GM18870 (cell line): ENCODE measurements around the gene DZIP1.
"Not testable (repeated sequence)": the region's sequence is repeated elsewhere in the genome, so short reads cannot be mapped to it uniquely, and the experiment has no call there.

ENCODE experiments used
- ATAC-seq: cut with Tn5 transposase; IDR thresholded peaks from one replicate; pipeline ENCODE4 v1.9.1; 2021; ENCODE audit warnings: moderate library complexity; ENCODE audit not compliant: unreplicated experiment

The DZIP1 gene

GRCh38 chr13:95605448-95606125 lies 38.9 kb downstream of the DZIP1 start:
- ATAC-seq: no peak

- ATAC-seq: no peak
Measured at GRCh38 chr13:95604556-95604915, 40.0 kb downstream of the DZIP1 start.

- no peak for ATAC-seq
Measured at GRCh38 chr13:95603887-95604555, 40.5 kb downstream of the DZIP1 start.

- no peak for ATAC-seq
Measured at GRCh38 chr13:95601906-95602305, 42.6 kb downstream of the DZIP1 start.

- ATAC-seq: no peak
Measured at GRCh38 chr13:95601216-95601615, 43.3 kb downstream of the DZIP1 start.

GRCh38 chr13:95596701-95597100 lies 47.8 kb downstream of the DZIP1 start:
- no peak for ATAC-seq

- ATAC-seq: no peak
Measured at GRCh38 chr13:95593462-95593861, 51.0 kb downstream of the DZIP1 start.

- ATAC-seq: no peak
Measured at GRCh38 chr13:95588721-95589120, 55.8 kb downstream of the DZIP1 start.

- no peak for ATAC-seq
Measured at GRCh38 chr13:95588134-95588533, 56.4 kb downstream of the DZIP1 start.

- no peak for ATAC-seq
Measured at GRCh38 chr13:95585867-95586266, 58.6 kb downstream of the DZIP1 start.

GRCh38 chr13:95579303-95579702 lies 65.2 kb downstream of the DZIP1 start:
- peak; percentile 98 for ATAC-seq

GRCh38 chr13:95573221-95573620 lies 71.3 kb downstream of the DZIP1 start:
- ATAC-seq: no peak

GRCh38 chr13:95571941-95572340 lies 72.6 kb downstream of the DZIP1 start:
- no peak for ATAC-seq

GRCh38 chr13:95570016-95570415 lies 74.5 kb downstream of the DZIP1 start:
- ATAC-seq: no peak

- peak; percentile 50 for ATAC-seq
Measured at GRCh38 chr13:95568131-95568530, 76.4 kb downstream of the DZIP1 start.

GRCh38 chr13:95565758-95566157 lies 78.7 kb downstream of the DZIP1 start:
- ATAC-seq: not testable (repeated sequence)

GRCh38 chr13:95564733-95565291 lies 79.7 kb downstream of the DZIP1 start:
- ATAC-seq: no peak

GRCh38 chr13:95564091-95564490 lies 80.4 kb downstream of the DZIP1 start:
- no peak for ATAC-seq

- ATAC-seq: no peak
Measured at GRCh38 chr13:95560387-95560786, 84.1 kb downstream of the DZIP1 start.

- no peak for ATAC-seq
Measured at GRCh38 chr13:95559100-95559499, 85.4 kb downstream of the DZIP1 start.

GRCh38 chr13:95557013-95557412 lies 87.5 kb downstream of the DZIP1 start:
- ATAC-seq: no peak

GRCh38 chr13:95553581-95554385 lies 90.7 kb downstream of the DZIP1 start:
- ATAC-seq: no peak
